IMR-90 (cell line): ENCODE results near the gene ARF1. TPM values are rescaled to one million over a fixed set of nuclear protein-coding genes. Genes with fewer than 3 reads are reported as not detected.

ENCODE experiments used
- ATAC-seq: fragments of 200-7000 bp; cut with Tn5 transposase; 2 replicates; pipeline ENCODE4 v1.9.1; 2020; ENCODE audit warnings: low read depth, mild to moderate bottlenecking, moderate library complexity
- BruUV-seq: library from RNA; stranded (reverse); fragments of 400-500 nt; replicated peaks from 2 replicates; lab custom pipeline; 2021; lab: Mats Ljungman, UMichigan
- CTCF ChIA-PET: fragments of 300-600 bp; formaldehyde crosslinking; extraction: SDS; loops from one replicate; lab custom pipeline; 2021; ENCODE audit warnings: antibody characterized with exemption; lab: Yijun Ruan, JAX
- POLR2A ChIA-PET: fragments of 300-600 bp; sonication (Branson Sonifier 250); formaldehyde crosslinking; loops from one replicate; lab custom pipeline; 2022; ENCODE audit warnings: antibody characterized with exemption; ENCODE audit not compliant: unreplicated experiment; lab: Charles Lee
- DNase-seq: peaks from one replicate; pipeline ENCODE4 v3.0.0; 2013
- H2AFZ ChIP-seq: replicated peaks from 2 replicates; pipeline ENCODE3; 2013; ENCODE audit warnings: low read length, mild to moderate bottlenecking; ENCODE audit not compliant: poor library complexity
- H2AK5ac ChIP-seq: 2 replicates; pipeline ENCODE4 v1.6.1; 2013; ENCODE audit warnings: low read depth, low read length, inconsistent platforms
- H2AK9ac ChIP-seq: replicated peaks from 2 replicates; pipeline ENCODE3; 2013; ENCODE audit warnings: mild to moderate bottlenecking, low read depth, low read length, moderate library complexity; ENCODE audit not compliant: poor library complexity
- H2BK120ac ChIP-seq: 2 replicates; pipeline ENCODE4 v1.6.1; 2013; ENCODE audit warnings: low read depth, low read length, inconsistent platforms
- H2BK15ac ChIP-seq: 3 replicates; pipeline ENCODE4 v1.6.1; 2013; ENCODE audit warnings: low read depth, low read length, inconsistent platforms
- H2BK20ac ChIP-seq: 2 replicates; pipeline ENCODE4 v1.6.1; 2013; ENCODE audit warnings: low read depth, mild to moderate bottlenecking, inconsistent platforms, low read length, moderate library complexity
- H2BK5ac ChIP-seq: 2 replicates; pipeline ENCODE4 v1.6.1; 2013; ENCODE audit warnings: mild to moderate bottlenecking, low read depth, low read length, inconsistent platforms; ENCODE audit not compliant: poor library complexity, severe bottlenecking
- H3K14ac ChIP-seq: replicated peaks from 2 replicates; pipeline ENCODE4 v1.6.1; 2013; ENCODE audit warnings: low read depth, low read length, inconsistent platforms
- H3K18ac ChIP-seq: 2 replicates; pipeline ENCODE4 v1.6.1; 2013; ENCODE audit warnings: low read depth, low read length, control low read depth
- H3K23ac ChIP-seq: 2 replicates; pipeline ENCODE4 v1.6.1; 2013; ENCODE audit warnings: low read depth, low read length, inconsistent platforms
- H3K27ac ChIP-seq: 2 replicates; pipeline ENCODE4 v1.5.1; 2013; ENCODE audit warnings: mild to moderate bottlenecking, control low read depth, low read length; ENCODE audit not compliant: insufficient read depth
- H3K27me3 ChIP-seq: 2 replicates; pipeline ENCODE4 v1.6.1; 2013; ENCODE audit warnings: low read length; ENCODE audit not compliant: control insufficient read depth, insufficient read depth
- H3K36me3 ChIP-seq: 2 replicates; pipeline ENCODE4 v1.6.1; 2013; ENCODE audit warnings: low read length, mixed read lengths; ENCODE audit not compliant: control insufficient read depth, insufficient read depth
- H3K4ac ChIP-seq: 2 replicates; pipeline ENCODE4 v1.6.1; 2013; ENCODE audit warnings: low read depth, low read length, inconsistent platforms
- H3K4me1 ChIP-seq: 2 replicates; pipeline ENCODE4 v1.6.1; 2013; ENCODE audit warnings: low read length, mixed read lengths; ENCODE audit not compliant: control insufficient read depth, insufficient read depth
- H3K4me2 ChIP-seq: 2 replicates; pipeline ENCODE4 v1.6.1; 2013; ENCODE audit warnings: low read depth, mild to moderate bottlenecking, control low read depth, low read length, moderate library complexity
- H3K4me3 ChIP-seq: 2 replicates; pipeline ENCODE4 v1.5.1; 2013; ENCODE audit warnings: low read depth, mild to moderate bottlenecking, control low read depth, low read length, moderate library complexity; ENCODE audit not compliant: insufficient read depth
- H3K56ac ChIP-seq: 2 replicates; pipeline ENCODE4 v1.6.1; 2013; ENCODE audit warnings: low read length, inconsistent platforms; ENCODE audit not compliant: insufficient read depth; ENCODE audit errors: extremely low read depth
- H3K79me1 ChIP-seq, 2 experiments: 2 replicates each; pipeline ENCODE4 v1.6.1; 2013; ENCODE audit warnings: low read length in 2 of 2, inconsistent platforms in 1 of 2, low read depth in 1 of 2
- H3K9ac ChIP-seq: 2 replicates; pipeline ENCODE4 v1.6.1; 2013; ENCODE audit warnings: low read depth, low read length, control low read depth
- H3K9me1 ChIP-seq: 2 replicates; pipeline ENCODE4 v1.6.1; 2013; ENCODE audit warnings: low read length, inconsistent platforms; ENCODE audit not compliant: insufficient read depth
- H3K9me3 ChIP-seq: 2 replicates; pipeline ENCODE4 v1.6.1; 2013; ENCODE audit warnings: low read length; ENCODE audit not compliant: control insufficient read depth, insufficient read depth
- H4K20me1 ChIP-seq: 2 replicates; pipeline ENCODE4 v1.6.1; 2013; ENCODE audit warnings: low read length, inconsistent platforms; ENCODE audit not compliant: insufficient read depth
- H4K5ac ChIP-seq: 2 replicates; pipeline ENCODE4 v1.6.1; 2013; ENCODE audit warnings: mild to moderate bottlenecking, low read depth, low read length, control low read depth
- H4K8ac ChIP-seq, 2 experiments: 2 replicates each; pipeline ENCODE4 v1.6.1; 2013; ENCODE audit warnings: low read depth in 2 of 2, low read length in 2 of 2, control low read depth in 1 of 2, inconsistent platforms in 1 of 2
- H4K91ac ChIP-seq: 2 replicates; pipeline ENCODE4 v1.6.1; 2013; ENCODE audit warnings: low read depth, low read length, inconsistent platforms; ENCODE audit not compliant: insufficient read depth
- CEBPB ChIP-seq: IDR thresholded peaks from 2 replicates; pipeline ENCODE4 v1.6.1; 2012; ENCODE audit warnings: low read depth, low read length, improper control_type of control experiment
- NFE2L2 ChIP-seq: fragments of 150-350 bp; IDR thresholded peaks from 2 replicates; pipeline ENCODE4 v1.6.1; 2016; ENCODE audit warnings: low read depth, mild to moderate bottlenecking, low read length
- WGBS, 2 experiments: methylation state at CpG; one replicate each; pipeline versions ENCODE4 v1.1.5 to v1.1.7; 2013; ENCODE audit warnings: missing lambda C conversion rate in 2 of 2; ENCODE audit not compliant: insufficient read length in 1 of 2; ENCODE audit errors: extremely low coverage in 2 of 2; 5-methylcytosine and 5-hydroxymethylcytosine counted together
- dilution Hi-C: fragments of 300-500 bp; cut with HindIII; formaldehyde crosslinking; loops from one replicate; pipeline ENCODE4 v1.14.3; 2018; ENCODE audit warnings: low sequenced_read_pairs; ENCODE audit not compliant: unreplicated experiment
- in situ Hi-C: fragments of 300-500 bp; cut with MboI; formaldehyde crosslinking; loops from 3 replicates; pipeline ENCODE4 v1.14.3; 2019; ENCODE audit warnings: low sequenced_read_pairs, inconsistent platforms, mixed read lengths
- intact Hi-C: fragments of 100-400 bp; cut with micrococcal nuclease; formaldehyde crosslinking; loops from 2 replicates; pipeline ENCODE4 v1.10.0; 2022
- polyA plus RNA-seq, 3 experiments: library from polyadenylated mRNA; depleted of rRNA; stranded (reverse); fragments of >200 nt; gene quantifications; 2 replicates each; pipeline ENCODE4 v1.2.3, GENCODE V29; 2012; ENCODE audit warnings: low replicate concordance in 1 of 3
- total RNA-seq: library from RNA; depleted of rRNA; stranded (reverse); fragments of >200 nt; gene quantifications from 2 replicates; pipeline ENCODE4 v1.2.3, GENCODE V29; 2012

ARF1 gene
- total and polyA plus RNA-seq, 2 of the 4 experiments (the other 2 are of a cell fraction) = 330 to 1,100 TPM

DNA sequence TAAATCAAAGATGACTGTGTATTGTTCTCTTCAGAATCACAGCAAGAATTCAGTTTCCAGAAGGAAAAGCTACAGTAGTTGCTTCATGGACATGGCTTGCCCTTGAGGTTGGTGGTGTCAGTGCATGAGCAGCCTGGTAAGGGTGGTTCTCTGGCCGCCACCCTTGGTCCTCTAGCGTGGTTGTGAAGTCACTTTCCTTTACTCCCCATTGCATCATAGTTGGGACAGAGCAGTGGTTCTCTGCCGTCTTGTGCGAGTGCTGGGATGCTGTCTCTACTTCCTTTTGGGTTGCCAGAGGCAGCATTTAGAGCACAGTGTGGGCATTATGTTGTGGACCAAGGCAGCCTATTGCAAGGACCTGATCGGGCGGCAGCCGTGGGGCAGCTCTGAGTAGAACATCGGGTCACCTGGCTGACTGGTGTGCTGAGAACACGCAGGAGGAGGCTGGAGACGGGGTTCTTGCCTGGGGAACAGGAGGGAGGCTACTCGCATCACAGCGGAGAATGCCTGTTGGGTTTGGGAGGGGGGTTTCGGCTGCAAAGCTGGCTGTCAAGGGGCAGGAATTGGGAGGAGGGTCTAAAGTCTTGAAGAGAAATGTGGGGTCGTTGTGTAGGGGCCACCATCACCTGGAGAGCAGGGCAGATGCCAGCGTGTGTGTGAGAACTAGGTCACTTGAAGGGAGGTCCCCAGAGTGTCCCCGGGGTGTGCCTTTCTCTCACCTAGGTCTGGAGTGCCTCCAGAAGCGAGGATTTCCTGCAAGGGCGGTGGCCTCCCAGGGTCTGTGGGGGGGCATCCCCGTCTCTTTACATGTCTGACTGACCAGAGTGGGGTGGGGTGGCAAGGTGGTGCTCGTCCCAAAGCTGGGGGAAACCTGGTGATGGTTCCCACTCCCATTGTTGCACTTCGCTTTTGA is 6.3 kb downstream of the ARF1 start:
- WGBS, 2 experiments = 100% methylated on average over 6 of the region's 21 CpGs; no CpG with 5 or more reads in 1 of the 2 experiments
- dilution Hi-C loops (no loop called here), intact Hi-C loops (loop anchor here (10.0 kb wide), 1 partner anchor 604 kb away; no protein-coding TSS in a partner anchor), in situ Hi-C loops (loop anchor here (10.0 kb wide), 1 partner anchor 324 kb away; no protein-coding TSS in a partner anchor)
- Histone ChIP-seq H2BK5ac (no peak overlapping the region), H3K79me1 (peaks cover 0 to 48% of the 10 kb centered on the region in 2 experiments; a peak in 1 of 4 replicates), H4K8ac (no peak overlapping the region), H2BK15ac (no peak overlapping the region), H3K18ac (no peak overlapping the region), H3K14ac (no peak overlapping the region), H3K36me3 (peaks cover 23% of the 10 kb centered on the region), H3K4me2 (no peak overlapping the region), H3K4ac (no peak overlapping the region), H2BK120ac (no peak overlapping the region), H3K9ac (no peak overlapping the region), H3K27ac (no peak overlapping the region), H3K4me1 (peaks cover 39% of the 10 kb centered on the region), H2AK9ac (no peak overlapping the region), H2BK20ac (no peak overlapping the region), H3K4me3 (no peak overlapping the region), H4K5ac (no peak overlapping the region), H3K27me3 (no peaks in the 10 kb centered on the region), H3K56ac (no peak overlapping the region), H4K91ac (no peak overlapping the region), H3K23ac (no peak overlapping the region), H2AFZ (no peak overlapping the region), H3K9me3 (peaks cover under 1% of the 10 kb centered on the region; the same call in 1 of the 2 replicates), H2AK5ac (no peak overlapping the region), H4K20me1 (peaks cover 100% of the 10 kb centered on the region), H3K9me1 (peaks cover 48% of the 10 kb centered on the region)
- POLR2A ChIA-PET = no interaction called here
- ATAC-seq = no peak
- DNase-seq = no peak
- BruUV-seq = no TSS peak
- no peak for TF ChIP-seq NFE2L2
- TF ChIP-seq CEBPB = peak; percentile 76
- CTCF ChIA-PET = no interaction called here
